IMR-90 (cell line): ENCODE measurements around the gene CHN2. TPM values are rescaled to one million over a fixed set of nuclear protein-coding genes. Genes with fewer than 3 reads are reported as not detected.

Experiments
- ATAC-seq: fragments of 200-7000 bp; cut with Tn5 transposase; 2 replicates; pipeline ENCODE4 v1.9.1; 2020; ENCODE audit warnings: low read depth, mild to moderate bottlenecking, moderate library complexity
- BruUV-seq: library from RNA; stranded (reverse); fragments of 400-500 nt; replicated peaks from 2 replicates; lab custom pipeline; 2021; lab: Mats Ljungman, UMichigan
- CTCF ChIA-PET: fragments of 300-600 bp; formaldehyde crosslinking; extraction: SDS; loops from one replicate; lab custom pipeline; 2021; ENCODE audit warnings: antibody characterized with exemption; lab: Yijun Ruan, JAX
- POLR2A ChIA-PET: fragments of 300-600 bp; sonication (Branson Sonifier 250); formaldehyde crosslinking; loops from one replicate; lab custom pipeline; 2022; ENCODE audit warnings: antibody characterized with exemption; ENCODE audit not compliant: unreplicated experiment; lab: Charles Lee
- DNase-seq: peaks from one replicate; pipeline ENCODE4 v3.0.0; 2013
- H2AFZ ChIP-seq: replicated peaks from 2 replicates; pipeline ENCODE3; 2013; ENCODE audit warnings: low read length, mild to moderate bottlenecking; ENCODE audit not compliant: poor library complexity
- H2AK5ac ChIP-seq: 2 replicates; pipeline ENCODE4 v1.6.1; 2013; ENCODE audit warnings: low read depth, low read length, inconsistent platforms
- H2AK9ac ChIP-seq: replicated peaks from 2 replicates; pipeline ENCODE3; 2013; ENCODE audit warnings: mild to moderate bottlenecking, low read depth, low read length, moderate library complexity; ENCODE audit not compliant: poor library complexity
- H2BK120ac ChIP-seq: 2 replicates; pipeline ENCODE4 v1.6.1; 2013; ENCODE audit warnings: low read depth, low read length, inconsistent platforms
- H2BK15ac ChIP-seq: 3 replicates; pipeline ENCODE4 v1.6.1; 2013; ENCODE audit warnings: low read depth, low read length, inconsistent platforms
- H2BK20ac ChIP-seq: 2 replicates; pipeline ENCODE4 v1.6.1; 2013; ENCODE audit warnings: low read depth, mild to moderate bottlenecking, inconsistent platforms, low read length, moderate library complexity
- H2BK5ac ChIP-seq: 2 replicates; pipeline ENCODE4 v1.6.1; 2013; ENCODE audit warnings: mild to moderate bottlenecking, low read depth, low read length, inconsistent platforms; ENCODE audit not compliant: poor library complexity, severe bottlenecking
- H3K14ac ChIP-seq: replicated peaks from 2 replicates; pipeline ENCODE4 v1.6.1; 2013; ENCODE audit warnings: low read depth, low read length, inconsistent platforms
- H3K18ac ChIP-seq: 2 replicates; pipeline ENCODE4 v1.6.1; 2013; ENCODE audit warnings: low read depth, low read length, control low read depth
- H3K23ac ChIP-seq: 2 replicates; pipeline ENCODE4 v1.6.1; 2013; ENCODE audit warnings: low read depth, low read length, inconsistent platforms
- H3K27ac ChIP-seq: 2 replicates; pipeline ENCODE4 v1.5.1; 2013; ENCODE audit warnings: mild to moderate bottlenecking, control low read depth, low read length; ENCODE audit not compliant: insufficient read depth
- H3K27me3 ChIP-seq: 2 replicates; pipeline ENCODE4 v1.6.1; 2013; ENCODE audit warnings: low read length; ENCODE audit not compliant: control insufficient read depth, insufficient read depth
- H3K36me3 ChIP-seq: 2 replicates; pipeline ENCODE4 v1.6.1; 2013; ENCODE audit warnings: low read length, mixed read lengths; ENCODE audit not compliant: control insufficient read depth, insufficient read depth
- H3K4ac ChIP-seq: 2 replicates; pipeline ENCODE4 v1.6.1; 2013; ENCODE audit warnings: low read depth, low read length, inconsistent platforms
- H3K4me1 ChIP-seq: 2 replicates; pipeline ENCODE4 v1.6.1; 2013; ENCODE audit warnings: low read length, mixed read lengths; ENCODE audit not compliant: control insufficient read depth, insufficient read depth
- H3K4me2 ChIP-seq: 2 replicates; pipeline ENCODE4 v1.6.1; 2013; ENCODE audit warnings: low read depth, mild to moderate bottlenecking, control low read depth, low read length, moderate library complexity
- H3K4me3 ChIP-seq: 2 replicates; pipeline ENCODE4 v1.5.1; 2013; ENCODE audit warnings: low read depth, mild to moderate bottlenecking, control low read depth, low read length, moderate library complexity; ENCODE audit not compliant: insufficient read depth
- H3K56ac ChIP-seq: 2 replicates; pipeline ENCODE4 v1.6.1; 2013; ENCODE audit warnings: low read length, inconsistent platforms; ENCODE audit not compliant: insufficient read depth; ENCODE audit errors: extremely low read depth
- H3K79me1 ChIP-seq, 2 experiments: 2 replicates each; pipeline ENCODE4 v1.6.1; 2013; ENCODE audit warnings: low read length in 2 of 2, inconsistent platforms in 1 of 2, low read depth in 1 of 2
- H3K9ac ChIP-seq: 2 replicates; pipeline ENCODE4 v1.6.1; 2013; ENCODE audit warnings: low read depth, low read length, control low read depth
- H3K9me1 ChIP-seq: 2 replicates; pipeline ENCODE4 v1.6.1; 2013; ENCODE audit warnings: low read length, inconsistent platforms; ENCODE audit not compliant: insufficient read depth
- H3K9me3 ChIP-seq: 2 replicates; pipeline ENCODE4 v1.6.1; 2013; ENCODE audit warnings: low read length; ENCODE audit not compliant: control insufficient read depth, insufficient read depth
- H4K20me1 ChIP-seq: 2 replicates; pipeline ENCODE4 v1.6.1; 2013; ENCODE audit warnings: low read length, inconsistent platforms; ENCODE audit not compliant: insufficient read depth
- H4K5ac ChIP-seq: 2 replicates; pipeline ENCODE4 v1.6.1; 2013; ENCODE audit warnings: mild to moderate bottlenecking, low read depth, low read length, control low read depth
- H4K8ac ChIP-seq, 2 experiments: 2 replicates each; pipeline ENCODE4 v1.6.1; 2013; ENCODE audit warnings: low read depth in 2 of 2, low read length in 2 of 2, control low read depth in 1 of 2, inconsistent platforms in 1 of 2
- H4K91ac ChIP-seq: 2 replicates; pipeline ENCODE4 v1.6.1; 2013; ENCODE audit warnings: low read depth, low read length, inconsistent platforms; ENCODE audit not compliant: insufficient read depth
- BHLHE40 ChIP-seq: fragments of 150-350 bp; IDR thresholded peaks from 2 replicates; pipeline ENCODE4 v1.6.1; 2016; ENCODE audit warnings: mild to moderate bottlenecking, low read depth, low read length
- CEBPB ChIP-seq: IDR thresholded peaks from 2 replicates; pipeline ENCODE4 v1.6.1; 2012; ENCODE audit warnings: low read depth, low read length, improper control_type of control experiment
- CHD1 ChIP-seq: IDR thresholded peaks from 2 replicates; pipeline ENCODE4 v1.6.1; 2012; ENCODE audit warnings: low read depth, low read length, improper control_type of control experiment
- CTCF ChIP-seq: conservative IDR thresholded peaks from 2 replicates; pipeline ENCODE4 v1.5.1; 2012; ENCODE audit warnings: mild to moderate bottlenecking, low read depth, low read length, improper control_type of control experiment
- ELK1 ChIP-seq: fragments of 150-350 bp; IDR thresholded peaks from 2 replicates; pipeline ENCODE4 v1.6.1; 2016; ENCODE audit warnings: low read depth, mild to moderate bottlenecking, low read length, moderate library complexity, borderline replicate concordance
- FOS ChIP-seq: fragments of 150-350 bp; IDR thresholded peaks from 2 replicates; pipeline ENCODE4 v1.6.1; 2016; ENCODE audit warnings: low read depth, low read length
- MAFK ChIP-seq: IDR thresholded peaks from 2 replicates; pipeline ENCODE4 v1.6.1; 2012; ENCODE audit warnings: low read depth, low read length, improper control_type of control experiment
- MAZ ChIP-seq: IDR thresholded peaks from 2 replicates; pipeline ENCODE4 v1.6.1; 2012; ENCODE audit warnings: low read depth, mild to moderate bottlenecking, low read length, improper control_type of control experiment, moderate library complexity, borderline replicate concordance
- MXI1 ChIP-seq: IDR thresholded peaks from 2 replicates; pipeline ENCODE4 v1.6.1; 2012; ENCODE audit warnings: low read depth, mild to moderate bottlenecking, low read length, moderate library complexity, borderline replicate concordance
- NFE2L2 ChIP-seq: fragments of 150-350 bp; IDR thresholded peaks from 2 replicates; pipeline ENCODE4 v1.6.1; 2016; ENCODE audit warnings: low read depth, mild to moderate bottlenecking, low read length
- POLR2A ChIP-seq: IDR thresholded peaks from 2 replicates; pipeline ENCODE4 v1.6.1; 2012; ENCODE audit warnings: mild to moderate bottlenecking, low read depth, low read length
- RAD21 ChIP-seq: IDR thresholded peaks from 2 replicates; pipeline ENCODE4 v1.6.1; 2012; ENCODE audit warnings: low read length, improper control_type of control experiment
- RCOR1 ChIP-seq: IDR thresholded peaks from 2 replicates; pipeline ENCODE4 v1.6.1; 2012; ENCODE audit warnings: mild to moderate bottlenecking, low read length, improper control_type of control experiment; ENCODE audit not compliant: insufficient replicate concordance
- RFX5 ChIP-seq: IDR thresholded peaks from 2 replicates; pipeline ENCODE4 v1.8.0; 2012; ENCODE audit warnings: low read depth, mild to moderate bottlenecking, low read length, moderate library complexity
- SMC3 ChIP-seq: fragments of 150-350 bp; IDR thresholded peaks from 2 replicates; pipeline ENCODE4 v1.6.1; 2016; ENCODE audit warnings: low read depth, mild to moderate bottlenecking, antibody characterized with exemption, low read length, moderate library complexity
- USF2 ChIP-seq: fragments of 150-350 bp; IDR thresholded peaks from 2 replicates; pipeline ENCODE4 v1.6.1; 2017; ENCODE audit warnings: mild to moderate bottlenecking, antibody characterized with exemption, low read length, low read depth
- WGBS, 2 experiments: methylation state at CpG; one replicate each; pipeline versions ENCODE4 v1.1.5 to v1.1.7; 2013; ENCODE audit warnings: missing lambda C conversion rate in 2 of 2; ENCODE audit not compliant: insufficient read length in 1 of 2; ENCODE audit errors: extremely low coverage in 2 of 2; 5-methylcytosine and 5-hydroxymethylcytosine counted together
- dilution Hi-C: fragments of 300-500 bp; cut with HindIII; formaldehyde crosslinking; loops from one replicate; pipeline ENCODE4 v1.14.3; 2018; ENCODE audit warnings: low sequenced_read_pairs; ENCODE audit not compliant: unreplicated experiment
- in situ Hi-C: fragments of 300-500 bp; cut with MboI; formaldehyde crosslinking; loops from 3 replicates; pipeline ENCODE4 v1.14.3; 2019; ENCODE audit warnings: low sequenced_read_pairs, inconsistent platforms, mixed read lengths
- intact Hi-C: fragments of 100-400 bp; cut with micrococcal nuclease; formaldehyde crosslinking; loops from 2 replicates; pipeline ENCODE4 v1.10.0; 2022
- polyA plus RNA-seq, 3 experiments: library from polyadenylated mRNA; depleted of rRNA; stranded (reverse); fragments of >200 nt; gene quantifications; 2 replicates each; pipeline ENCODE4 v1.2.3, GENCODE V29; 2012; ENCODE audit warnings: low replicate concordance in 1 of 3
- total RNA-seq: library from RNA; depleted of rRNA; stranded (reverse); fragments of >200 nt; gene quantifications from 2 replicates; pipeline ENCODE4 v1.2.3, GENCODE V29; 2012

The CHN2 gene
- total and polyA plus RNA-seq, 2 of the 4 experiments (the other 2 are of a cell fraction): not detected

- in situ Hi-C loops: no loop called here
- WGBS, 2 experiments: 50% methylated on average over 2 of the region's 3 CpGs; no CpG with 5 or more reads in 1 of the 2 experiments
Observed at GRCh38 chr7:29463504-29464158, 269.1 kb downstream of the CHN2 start.

More at GRCh38 chr7:29463504-29464158, 269.1 kb downstream of the CHN2 start:
- no peak overlapping the region for H4K5ac ChIP-seq
- H2BK20ac ChIP-seq: no peak overlapping the region
- no peak overlapping the region for H2AFZ ChIP-seq
- no peak overlapping the region for H3K14ac ChIP-seq
- BruUV-seq: no TSS peak
- H3K4me3 ChIP-seq: no peak overlapping the region
- H4K91ac ChIP-seq: no peak overlapping the region
- ChIA-PET POLR2A (no interaction called here), CTCF (no interaction called here)
- no peak overlapping the region for H3K4me2 ChIP-seq
- no peak for DNase-seq
- H3K36me3 ChIP-seq: no peaks in the 10 kb centered on the region
- H3K27ac ChIP-seq: no peak overlapping the region
- H3K9me1 ChIP-seq: no peaks in the 10 kb centered on the region
- H2AK5ac ChIP-seq: no peak overlapping the region
- no peak overlapping the region for H2BK120ac ChIP-seq
- H3K4ac ChIP-seq: no peak overlapping the region
- no peak overlapping the region for H3K9ac ChIP-seq
- no peak overlapping the region for H2BK15ac ChIP-seq
- no peak for TF ChIP-seq CTCF
- TF ChIP-seq RAD21: no peak
- no peak for TF ChIP-seq USF2
- no peak for TF ChIP-seq CEBPB
- no peak for TF ChIP-seq MAFK
- TF ChIP-seq MXI1: no peak
- TF ChIP-seq MAZ: no peak
- TF ChIP-seq RFX5: no peak
- TF ChIP-seq RCOR1: no peak
- TF ChIP-seq ELK1: no peak
- TF ChIP-seq SMC3: no peak
- TF ChIP-seq CHD1: no peak
- TF ChIP-seq BHLHE40: no peak
- TF ChIP-seq POLR2A: no peak
- TF ChIP-seq FOS: no peak
- no peak for TF ChIP-seq NFE2L2
- H3K4me1 ChIP-seq: no peaks in the 10 kb centered on the region
- no peaks in the 10 kb centered on the region for H4K20me1 ChIP-seq
- H3K9me3 ChIP-seq: no peaks in the 10 kb centered on the region
- no peak overlapping the region for H2AK9ac ChIP-seq
- dilution Hi-C loops: no loop called here
- intact Hi-C loops: no loop called here
- H4K8ac ChIP-seq: no peak overlapping the region
- no peaks in the 10 kb centered on the region for H3K27me3 ChIP-seq
- no peak overlapping the region for H3K56ac ChIP-seq
- no peak overlapping the region for H3K23ac ChIP-seq
- no peaks in the 10 kb centered on the region for H3K79me1 ChIP-seq
- H3K18ac ChIP-seq: no peak overlapping the region
- no peak overlapping the region for H2BK5ac ChIP-seq
- no peak for ATAC-seq
